Measurements from ENCODE around the gene FIBCD1. TPM values are rescaled to one million over a fixed set of nuclear protein-coding genes. Genes with fewer than 3 reads are reported as not detected.

FIBCD1 gene
- total RNA-seq, 1 donor: 5.1 TPM

GRCh38 chr9:130940693-130941576 is 1.9 kb upstream of the FIBCD1 start:
- no peak overlapping the region for H2AFZ ChIP-seq (ENCODE audit: low read length)
- H3K79me2 ChIP-seq (ENCODE audit: insufficient read depth, low read length): no peaks in the 10 kb centered on the region
- peak; percentile 63 for TF ChIP-seq CTCF (IDR thresholded peaks at IDR 0.05; ENCODE audit: extremely low read depth, low read depth, low read length)
- H3K27ac ChIP-seq (ENCODE audit: low read depth, low read length): no peak overlapping the region
- H3K4me2 ChIP-seq (ENCODE audit: insufficient read depth, low read length): no peak overlapping the region
- peaks cover 5% of the 10 kb centered on the region for H4K20me1 ChIP-seq (ENCODE audit: insufficient read depth, low read length)
- H3K4me3 ChIP-seq (ENCODE audit: insufficient read depth, low read length): no peak overlapping the region
- H3K27me3 ChIP-seq (ENCODE audit: insufficient read depth, low read length): peaks cover 35% of the 10 kb centered on the region
- peaks cover 20% of the 10 kb centered on the region for H3K4me1 ChIP-seq (ENCODE audit: insufficient read depth, low read length)
- DNase-seq (ENCODE audit: insufficient read length, low spot score, missing footprints): peak; percentile 94
- no peaks in the 10 kb centered on the region for H3K36me3 ChIP-seq (ENCODE audit: insufficient read depth, low read length)
- no peaks in the 10 kb centered on the region for H3K9me3 ChIP-seq (ENCODE audit: low read depth, low read length)

- H3K79me2 ChIP-seq (ENCODE audit: insufficient read depth, low read length): no peaks in the 10 kb centered on the region
- H4K20me1 ChIP-seq (ENCODE audit: insufficient read depth, low read length): peaks cover 5% of the 10 kb centered on the region
- no peak for DNase-seq (ENCODE audit: insufficient read length, low spot score, missing footprints)
- peaks cover 28% of the 10 kb centered on the region for H3K4me1 ChIP-seq (ENCODE audit: insufficient read depth, low read length)
- H3K4me2 ChIP-seq (ENCODE audit: insufficient read depth, low read length): peak overlapping the region; percentile 18
- H3K27ac ChIP-seq (ENCODE audit: low read depth, low read length): no peak overlapping the region
- no peaks in the 10 kb centered on the region for H3K9me3 ChIP-seq (ENCODE audit: low read depth, low read length)
- TF ChIP-seq CTCF (IDR thresholded peaks at IDR 0.05; ENCODE audit: extremely low read depth, low read depth, low read length): no peak
- H3K4me3 ChIP-seq (ENCODE audit: insufficient read depth, low read length): no peak overlapping the region
- H3K36me3 ChIP-seq (ENCODE audit: insufficient read depth, low read length): no peaks in the 10 kb centered on the region
- H3K27me3 ChIP-seq (ENCODE audit: insufficient read depth, low read length): peaks cover 35% of the 10 kb centered on the region
- H2AFZ ChIP-seq (ENCODE audit: low read length): no peak overlapping the region
Observed at GRCh38 chr9:130940027-130940549, 1.0 kb upstream of the FIBCD1 start.

DNA sequence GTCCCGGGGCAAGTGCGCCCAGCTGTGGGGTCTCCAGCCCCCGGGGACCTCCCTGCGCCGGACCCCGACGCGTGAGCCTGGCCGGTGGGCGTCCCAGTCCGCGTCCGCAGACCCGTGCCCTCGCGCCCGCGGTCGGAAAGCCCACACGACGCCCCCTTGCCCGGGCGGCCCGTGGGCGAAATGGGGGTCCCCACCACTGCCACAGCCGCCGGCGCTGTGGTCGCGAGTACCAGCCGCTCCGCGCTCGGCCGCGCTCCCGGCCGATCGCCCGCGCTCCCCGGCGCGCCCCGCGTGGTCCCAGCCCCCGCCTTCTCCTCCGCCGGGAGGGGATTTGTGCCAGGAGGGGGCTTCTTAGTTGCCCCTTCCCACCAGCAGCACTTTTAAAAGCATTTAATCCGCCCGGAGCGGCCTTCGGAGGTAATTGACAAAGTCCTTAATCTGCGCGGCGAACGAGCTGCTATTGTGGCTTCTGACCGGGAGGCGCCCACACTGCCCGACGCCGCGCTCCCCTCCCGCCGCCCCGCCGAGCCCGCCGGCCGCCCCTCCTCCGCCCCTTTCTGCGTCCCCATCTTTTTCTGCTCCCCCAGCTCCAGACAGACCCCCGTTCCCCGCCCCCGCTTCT is 469 bp upstream of the FIBCD1 start:
- H2AFZ ChIP-seq (ENCODE audit: low read length): no peak overlapping the region
- no peaks in the 10 kb centered on the region for H3K36me3 ChIP-seq (ENCODE audit: insufficient read depth, low read length)
- DNase-seq (ENCODE audit: insufficient read length, low spot score, missing footprints): no peak
- H3K4me1 ChIP-seq (ENCODE audit: insufficient read depth, low read length): peaks cover 30% of the 10 kb centered on the region
- H3K27ac ChIP-seq (ENCODE audit: low read depth, low read length): no peak overlapping the region
- no peaks in the 10 kb centered on the region for H3K79me2 ChIP-seq (ENCODE audit: insufficient read depth, low read length)
- H4K20me1 ChIP-seq (ENCODE audit: insufficient read depth, low read length): peaks cover 5% of the 10 kb centered on the region
- no peak for TF ChIP-seq CTCF (IDR thresholded peaks at IDR 0.05; ENCODE audit: extremely low read depth, low read depth, low read length)
- H3K4me2 ChIP-seq (ENCODE audit: insufficient read depth, low read length): peak overlapping the region; percentile 77
- peak overlapping the region; percentile 69 for H3K4me3 ChIP-seq (ENCODE audit: insufficient read depth, low read length)
- no peaks in the 10 kb centered on the region for H3K9me3 ChIP-seq (ENCODE audit: low read depth, low read length)
- H3K27me3 ChIP-seq (ENCODE audit: insufficient read depth, low read length): peaks cover 30% of the 10 kb centered on the region

DNA sequence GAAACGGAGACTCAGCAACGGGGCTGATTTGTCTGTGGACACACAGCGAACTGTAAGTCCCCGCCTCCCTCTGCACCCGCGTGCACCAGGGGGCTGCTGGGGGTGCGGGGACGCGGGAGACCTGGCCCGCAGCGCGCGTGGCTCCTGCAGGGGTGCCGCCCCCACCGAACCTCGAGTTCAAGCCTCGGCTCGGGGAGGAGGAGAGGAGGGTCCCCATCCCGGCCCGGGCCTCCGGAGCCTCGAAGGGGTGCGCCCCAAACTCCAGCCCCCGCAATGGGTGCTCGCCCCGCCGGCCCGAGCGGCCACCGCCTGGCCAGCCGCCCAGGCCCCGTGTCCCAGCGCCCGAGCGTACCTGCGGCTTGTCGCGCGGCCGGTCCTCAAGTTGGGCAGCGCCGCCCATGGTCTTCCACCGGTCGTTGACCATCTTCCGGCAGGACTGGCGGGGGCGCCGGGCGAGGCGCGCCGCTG is 829 bp downstream of the FIBCD1 start:
- no peak overlapping the region for H2AFZ ChIP-seq (ENCODE audit: low read length)
- TF ChIP-seq CTCF (IDR thresholded peaks at IDR 0.05; ENCODE audit: extremely low read depth, low read depth, low read length): no peak

More for the DNA sequence above, 829 bp downstream of the FIBCD1 start:
- no peak for DNase-seq (ENCODE audit: insufficient read length, low spot score, missing footprints)
- no peaks in the 10 kb centered on the region for H3K9me3 ChIP-seq (ENCODE audit: low read depth, low read length)
- H3K4me1 ChIP-seq (ENCODE audit: insufficient read depth, low read length): peaks cover 38% of the 10 kb centered on the region
- H3K4me3 ChIP-seq (ENCODE audit: insufficient read depth, low read length): peak overlapping the region; percentile 69
- H3K36me3 ChIP-seq (ENCODE audit: insufficient read depth, low read length): no peaks in the 10 kb centered on the region
- H3K27me3 ChIP-seq (ENCODE audit: insufficient read depth, low read length): peaks cover 26% of the 10 kb centered on the region
- no peak overlapping the region for H3K27ac ChIP-seq (ENCODE audit: low read depth, low read length)
- H4K20me1 ChIP-seq (ENCODE audit: insufficient read depth, low read length): peaks cover 5% of the 10 kb centered on the region
- H3K79me2 ChIP-seq (ENCODE audit: insufficient read depth, low read length): no peaks in the 10 kb centered on the region
- H3K4me2 ChIP-seq (ENCODE audit: insufficient read depth, low read length): peak overlapping the region; percentile 77
